Panc1 (cell line): Measurements from ENCODE around the gene COL27A1. TPM values are rescaled to one million over a fixed set of nuclear protein-coding genes. Genes with fewer than 3 reads are reported as not detected.

Experiments
- ATAC-seq: fragments of 200-7000 bp; cut with Tn5 transposase; 2 replicates; pipeline ENCODE4 v1.9.1; 2020; ENCODE audit warnings: mild to moderate bottlenecking, moderate library complexity
- BruUV-seq: library from RNA; stranded (reverse); fragments of 400-500 nt; replicated peaks from 2 replicates; lab custom pipeline; 2021; lab: Mats Ljungman, UMichigan
- CTCF ChIA-PET: fragments of 300-600 bp; sonication (Branson Sonifier 250); formaldehyde crosslinking; loops from one replicate; lab custom pipeline; 2022; ENCODE audit warnings: antibody characterized with exemption; lab: Charles Lee
- POLR2A ChIA-PET: fragments of 300-600 bp; sonication (Branson Sonifier 250); formaldehyde crosslinking; loops from one replicate; lab custom pipeline; 2022; ENCODE audit warnings: antibody characterized with exemption; lab: Charles Lee
- DNase-seq: peaks from one replicate; pipeline ENCODE4 v3.0.0-alpha.2; 2010; ENCODE audit warnings: low read depth, low spot score
- H3K27ac ChIP-seq: 2 replicates; pipeline ENCODE4 v1.5.1; 2011; ENCODE audit warnings: mild to moderate bottlenecking, low read length, inconsistent platforms
- H3K27me3 ChIP-seq: fragments of 200-500 bp; sonication (Bioruptor generic); 2 replicates; pipeline ENCODE4 v1.6.0; 2014; ENCODE audit warnings: low read length, inconsistent platforms; ENCODE audit not compliant: control insufficient read depth, insufficient read depth
- H3K36me3 ChIP-seq: fragments of 200-500 bp; sonication (Bioruptor generic); 2 replicates; pipeline ENCODE4 v1.5.1; 2014; ENCODE audit warnings: inconsistent platforms, mild to moderate bottlenecking, low read length, moderate library complexity; ENCODE audit not compliant: control insufficient read depth, insufficient read depth
- H3K4me1 ChIP-seq: 2 replicates; pipeline ENCODE4 v1.5.1; 2011; ENCODE audit warnings: inconsistent platforms, mild to moderate bottlenecking, low read length, moderate library complexity; ENCODE audit not compliant: control insufficient read depth, insufficient read depth
- H3K4me3 ChIP-seq, 2 experiments: 2 replicates each; pipeline ENCODE4 v1.5.1; 2011 to 2012; ENCODE audit warnings: low read depth in 2 of 2, low read length in 2 of 2, mild to moderate bottlenecking in 2 of 2, inconsistent platforms in 1 of 2, moderate library complexity in 1 of 2
- H3K9me3 ChIP-seq: fragments of 200-500 bp; sonication (Bioruptor generic); 2 replicates; pipeline ENCODE4 v1.5.1; 2014; ENCODE audit warnings: low read depth, mild to moderate bottlenecking, inconsistent platforms, low read length, moderate library complexity; ENCODE audit not compliant: control insufficient read depth, insufficient read depth
- POLR2AphosphoS5 ChIP-seq: IDR thresholded peaks from 2 replicates; pipeline ENCODE4 v1.6.1; 2012; ENCODE audit warnings: mild to moderate bottlenecking, low read depth, low read length, moderate library complexity
- SIN3A ChIP-seq: IDR thresholded peaks from 2 replicates; pipeline ENCODE4 v1.6.1; 2012; ENCODE audit warnings: low read depth, mild to moderate bottlenecking, low read length, moderate library complexity, borderline replicate concordance; ENCODE audit not compliant: insufficient read depth
- TCF7L2 ChIP-seq: IDR thresholded peaks from 2 replicates; pipeline ENCODE4 v1.6.1; 2011; ENCODE audit warnings: mild to moderate bottlenecking, low read depth, low read length, inconsistent platforms
- in situ Hi-C: cut with HindIII; loops from 2 replicates; pipeline ENCODE4 v1.10.0; 2016; ENCODE audit warnings: low sequenced_read_pairs, low pct_unique_long_range_greater_than_20kb
- intact Hi-C: fragments of 100-400 bp; cut with micrococcal nuclease; formaldehyde crosslinking; loops from one replicate; pipeline ENCODE4 v1.10.0; 2022; ENCODE audit not compliant: unreplicated experiment
- total RNA-seq: library from RNA; stranded (reverse); gene quantifications from one replicate; pipeline ENCODE4 v1.2.1, GENCODE V29; 2021; ENCODE audit not compliant: unreplicated experiment
- TF ChIP-seq, protein P1 (sequence below): fragments of 450-650 bp; IDR thresholded peaks from 2 replicates; pipeline ENCODE4 v1.5.1; 2017; ENCODE audit warnings: mild to moderate bottlenecking
- TF ChIP-seq, protein P2 (sequence below), 2 experiments: IDR thresholded peaks; 2 replicates each; pipeline ENCODE4 v1.6.1; 2011 to 2012; ENCODE audit warnings: low read depth in 2 of 2, control low read depth in 1 of 2, low read length in 1 of 2, mild to moderate bottlenecking in 1 of 2, moderate library complexity in 1 of 2; ENCODE audit not compliant: insufficient read depth in 1 of 2

The COL27A1 gene
- total RNA-seq, 1 experiment from 2014 or later = 5.1 TPM

DNA sequence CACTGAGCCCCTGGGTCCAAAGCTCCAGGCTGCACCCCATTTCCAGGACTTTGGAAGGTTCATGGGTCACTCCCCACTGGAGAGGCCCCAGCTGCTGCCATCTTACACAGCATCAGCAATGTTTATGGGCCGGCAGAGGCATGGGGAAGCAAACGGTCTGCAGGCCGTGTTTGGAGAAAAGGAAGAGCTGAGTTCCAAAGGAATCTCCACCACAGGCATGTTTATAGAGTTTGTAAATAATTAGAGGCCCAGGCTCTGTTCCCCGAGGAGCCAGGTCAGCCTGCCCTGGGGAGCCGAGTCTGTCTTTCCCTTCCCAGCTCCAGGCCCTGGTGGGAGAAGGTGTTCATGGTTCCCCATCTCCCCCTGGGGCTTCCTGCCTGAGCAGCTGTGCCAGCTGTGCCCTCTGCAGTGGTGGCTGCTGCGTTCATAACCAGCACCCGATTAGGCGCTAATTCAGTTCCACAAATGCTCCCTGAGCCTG lies 64.8 kb downstream of the COL27A1 start:
- intact Hi-C loops (no loop called here), in situ Hi-C loops (no loop called here)
- H3K27me3 ChIP-seq = no peaks in the 10 kb centered on the region
- DNase-seq (no peak), ATAC-seq (no peak)
- TF ChIP-seq SIN3A (no peak), POLR2AphosphoS5 (no peak), TCF7L2 (no peak)
- TF ChIP-seq, protein P1, sequence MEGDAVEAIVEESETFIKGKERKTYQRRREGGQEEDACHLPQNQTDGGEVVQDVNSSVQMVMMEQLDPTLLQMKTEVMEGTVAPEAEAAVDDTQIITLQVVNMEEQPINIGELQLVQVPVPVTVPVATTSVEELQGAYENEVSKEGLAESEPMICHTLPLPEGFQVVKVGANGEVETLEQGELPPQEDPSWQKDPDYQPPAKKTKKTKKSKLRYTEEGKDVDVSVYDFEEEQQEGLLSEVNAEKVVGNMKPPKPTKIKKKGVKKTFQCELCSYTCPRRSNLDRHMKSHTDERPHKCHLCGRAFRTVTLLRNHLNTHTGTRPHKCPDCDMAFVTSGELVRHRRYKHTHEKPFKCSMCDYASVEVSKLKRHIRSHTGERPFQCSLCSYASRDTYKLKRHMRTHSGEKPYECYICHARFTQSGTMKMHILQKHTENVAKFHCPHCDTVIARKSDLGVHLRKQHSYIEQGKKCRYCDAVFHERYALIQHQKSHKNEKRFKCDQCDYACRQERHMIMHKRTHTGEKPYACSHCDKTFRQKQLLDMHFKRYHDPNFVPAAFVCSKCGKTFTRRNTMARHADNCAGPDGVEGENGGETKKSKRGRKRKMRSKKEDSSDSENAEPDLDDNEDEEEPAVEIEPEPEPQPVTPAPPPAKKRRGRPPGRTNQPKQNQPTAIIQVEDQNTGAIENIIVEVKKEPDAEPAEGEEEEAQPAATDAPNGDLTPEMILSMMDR = no peak
- TF ChIP-seq, protein P2, sequence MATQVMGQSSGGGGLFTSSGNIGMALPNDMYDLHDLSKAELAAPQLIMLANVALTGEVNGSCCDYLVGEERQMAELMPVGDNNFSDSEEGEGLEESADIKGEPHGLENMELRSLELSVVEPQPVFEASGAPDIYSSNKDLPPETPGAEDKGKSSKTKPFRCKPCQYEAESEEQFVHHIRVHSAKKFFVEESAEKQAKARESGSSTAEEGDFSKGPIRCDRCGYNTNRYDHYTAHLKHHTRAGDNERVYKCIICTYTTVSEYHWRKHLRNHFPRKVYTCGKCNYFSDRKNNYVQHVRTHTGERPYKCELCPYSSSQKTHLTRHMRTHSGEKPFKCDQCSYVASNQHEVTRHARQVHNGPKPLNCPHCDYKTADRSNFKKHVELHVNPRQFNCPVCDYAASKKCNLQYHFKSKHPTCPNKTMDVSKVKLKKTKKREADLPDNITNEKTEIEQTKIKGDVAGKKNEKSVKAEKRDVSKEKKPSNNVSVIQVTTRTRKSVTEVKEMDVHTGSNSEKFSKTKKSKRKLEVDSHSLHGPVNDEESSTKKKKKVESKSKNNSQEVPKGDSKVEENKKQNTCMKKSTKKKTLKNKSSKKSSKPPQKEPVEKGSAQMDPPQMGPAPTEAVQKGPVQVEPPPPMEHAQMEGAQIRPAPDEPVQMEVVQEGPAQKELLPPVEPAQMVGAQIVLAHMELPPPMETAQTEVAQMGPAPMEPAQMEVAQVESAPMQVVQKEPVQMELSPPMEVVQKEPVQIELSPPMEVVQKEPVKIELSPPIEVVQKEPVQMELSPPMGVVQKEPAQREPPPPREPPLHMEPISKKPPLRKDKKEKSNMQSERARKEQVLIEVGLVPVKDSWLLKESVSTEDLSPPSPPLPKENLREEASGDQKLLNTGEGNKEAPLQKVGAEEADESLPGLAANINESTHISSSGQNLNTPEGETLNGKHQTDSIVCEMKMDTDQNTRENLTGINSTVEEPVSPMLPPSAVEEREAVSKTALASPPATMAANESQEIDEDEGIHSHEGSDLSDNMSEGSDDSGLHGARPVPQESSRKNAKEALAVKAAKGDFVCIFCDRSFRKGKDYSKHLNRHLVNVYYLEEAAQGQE (IDR thresholded peaks at IDR 0.05; ENCODE audit: insufficient read depth in 1 of 2, low read depth in 2 of 2, low read length in 1 of 2) = no peak
- no peak overlapping the region for H3K27ac ChIP-seq
- H3K9me3 ChIP-seq = no peaks in the 10 kb centered on the region
- BruUV-seq = no TSS peak
- POLR2A ChIA-PET = interaction anchor here (0.6 kb wide), 1 partner anchor 16 kb away, joined by 4 read pairs; no protein-coding TSS in a partner anchor
- H3K4me1 ChIP-seq = no peaks in the 10 kb centered on the region
- no peaks in the 10 kb centered on the region for H3K36me3 ChIP-seq
- no peak overlapping the region for H3K4me3 ChIP-seq
- CTCF ChIA-PET = no interaction called here

DNA sequence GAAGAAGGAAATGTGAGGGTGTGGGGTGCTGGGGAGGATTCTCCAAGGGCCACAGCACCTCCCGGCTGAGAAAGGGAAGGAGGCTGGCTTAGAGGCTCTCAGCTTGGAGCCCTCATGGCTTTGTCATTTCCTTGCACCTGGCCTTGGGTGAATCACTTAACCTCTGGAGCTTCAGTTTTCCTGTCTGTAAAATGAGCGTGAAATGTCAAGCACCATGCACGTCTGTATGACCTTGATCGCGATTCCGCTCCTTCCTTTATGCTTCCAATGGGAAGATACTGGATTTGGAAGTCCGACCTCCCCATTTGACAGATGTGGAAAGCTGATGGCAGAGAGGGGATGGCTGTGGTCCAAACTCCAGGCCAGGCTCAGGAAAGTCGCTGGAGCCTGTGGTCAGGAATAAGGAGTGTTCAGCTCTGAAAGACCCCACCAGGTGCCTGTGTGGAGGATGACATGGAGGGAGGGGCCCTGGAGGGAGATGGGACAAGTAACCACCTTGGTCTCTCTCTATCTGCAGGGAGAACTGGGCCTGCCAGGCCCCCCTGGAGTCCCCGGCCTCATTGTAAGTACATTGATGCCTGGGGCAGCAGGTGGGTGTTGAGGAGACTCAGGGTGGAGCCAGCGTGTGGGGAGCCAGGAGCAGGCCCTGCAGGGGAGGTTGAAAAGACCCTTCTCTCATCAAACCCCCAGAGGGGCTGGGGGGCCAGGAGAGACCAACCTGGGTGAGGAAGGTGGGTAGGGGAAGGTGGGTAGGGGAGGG lies 66.5 kb downstream of the COL27A1 start:
- ChIA-PET CTCF (no interaction called here), POLR2A (no interaction called here)
- no peak for DNase-seq
- no peaks in the 10 kb centered on the region for H3K9me3 ChIP-seq
- TF ChIP-seq, protein P2 (IDR thresholded peaks at IDR 0.05; ENCODE audit: insufficient read depth in 1 of 2, low read depth in 2 of 2, low read length in 1 of 2) = no peak
- TF ChIP-seq TCF7L2 = no peak
- TF ChIP-seq, protein P1 = no peak
- TF ChIP-seq POLR2AphosphoS5 = no peak
- no peak for TF ChIP-seq SIN3A
- no peaks in the 10 kb centered on the region for H3K4me1 ChIP-seq
- H3K27ac ChIP-seq = no peak overlapping the region
- intact Hi-C loops = no loop called here
- in situ Hi-C loops = no loop called here
- no peak overlapping the region for H3K4me3 ChIP-seq
- H3K36me3 ChIP-seq = no peaks in the 10 kb centered on the region
- no peaks in the 10 kb centered on the region for H3K27me3 ChIP-seq
- BruUV-seq = no TSS peak
- ATAC-seq = no peak
